Activated gamma-delta T cell treated with anti-CD3 and anti-CD28 coated beads, Interleukin-2, amount 50 U/mL, for 16 hours (primary cell): ENCODE data around the gene STX4.

ENCODE experiments used
- DNase-seq: peaks from one replicate; pipeline ENCODE4 v3.0.0-alpha.2; 2020; ENCODE audit warnings: low read depth

Gene STX4

DNA sequence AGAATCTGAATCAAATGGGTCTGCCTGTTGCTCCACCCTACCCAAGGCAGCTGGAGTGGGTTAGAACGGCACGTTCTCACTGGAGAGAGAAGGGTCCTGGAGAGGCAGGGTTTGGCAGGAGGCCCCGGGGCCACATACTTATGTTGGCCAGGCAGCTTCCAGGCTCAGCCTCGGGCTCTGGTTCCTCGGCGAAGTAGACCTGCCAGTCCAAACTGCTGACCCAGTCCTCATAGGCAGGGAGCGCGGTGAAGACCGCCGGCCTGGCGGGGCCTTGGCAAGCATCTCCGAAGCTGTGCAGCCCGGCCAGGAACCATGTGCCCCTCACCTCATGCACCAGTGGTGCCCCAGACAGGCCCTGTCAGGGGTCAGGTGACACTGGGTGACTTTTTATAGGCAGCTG lies 50.6 kb downstream of the STX4 start:
- DNase-seq: no peak

DNA sequence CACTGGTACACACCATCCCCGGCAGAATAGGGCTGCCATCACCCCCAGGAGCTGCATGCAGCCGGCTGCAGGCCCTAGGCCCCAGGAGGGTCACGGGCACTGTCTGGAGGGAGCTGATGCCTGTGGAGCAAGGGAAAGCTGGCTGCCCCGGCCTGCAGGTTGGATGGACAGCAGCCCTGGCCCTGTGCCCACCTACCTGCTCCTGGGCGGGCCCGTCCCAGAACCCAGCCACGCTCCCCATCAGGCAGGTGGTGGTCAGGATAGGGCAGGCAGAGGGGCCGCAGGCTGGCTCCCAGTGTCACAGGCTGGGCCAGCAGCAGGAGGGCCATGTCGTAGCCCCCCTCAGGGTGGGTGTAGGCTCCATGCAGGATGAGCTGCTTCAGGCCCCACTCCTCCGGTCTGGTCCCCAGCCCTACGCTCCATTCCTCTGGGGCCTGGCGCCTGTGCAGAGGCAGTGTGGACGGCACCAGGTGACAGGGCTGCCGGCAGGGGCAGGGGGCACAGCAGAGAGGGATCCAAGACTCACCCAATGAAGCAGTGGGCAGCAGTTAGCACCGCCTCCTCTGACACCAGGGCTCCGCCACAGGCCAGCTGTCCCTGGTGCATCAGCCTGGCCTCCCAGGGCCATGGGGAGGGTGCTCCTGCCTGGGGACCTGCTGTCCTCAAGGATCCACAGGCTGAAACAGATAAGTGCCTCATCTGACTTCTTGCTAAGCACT lies 51.4 kb downstream of the STX4 start:
- no peak for DNase-seq

DNA sequence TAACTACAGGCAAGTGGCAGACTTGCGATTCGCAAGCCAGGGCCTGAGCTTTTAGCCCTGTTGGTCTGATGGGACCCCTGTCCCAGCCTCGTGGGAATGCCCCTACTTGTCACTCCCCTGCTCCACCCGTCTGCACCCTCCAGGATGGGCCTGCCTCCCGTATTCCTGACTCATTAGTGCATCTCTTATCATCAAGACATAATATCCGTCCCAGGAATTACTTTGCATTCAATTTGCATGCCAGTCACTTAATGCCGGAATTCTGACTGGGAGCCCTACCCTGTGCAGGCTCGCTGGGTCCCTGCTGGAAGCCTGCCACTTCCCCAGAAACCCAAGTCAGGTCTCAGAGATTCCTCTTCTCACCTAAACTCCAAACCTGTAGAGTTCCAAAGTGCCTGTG lies 52.1 kb downstream of the STX4 start:
- no peak for DNase-seq

DNA sequence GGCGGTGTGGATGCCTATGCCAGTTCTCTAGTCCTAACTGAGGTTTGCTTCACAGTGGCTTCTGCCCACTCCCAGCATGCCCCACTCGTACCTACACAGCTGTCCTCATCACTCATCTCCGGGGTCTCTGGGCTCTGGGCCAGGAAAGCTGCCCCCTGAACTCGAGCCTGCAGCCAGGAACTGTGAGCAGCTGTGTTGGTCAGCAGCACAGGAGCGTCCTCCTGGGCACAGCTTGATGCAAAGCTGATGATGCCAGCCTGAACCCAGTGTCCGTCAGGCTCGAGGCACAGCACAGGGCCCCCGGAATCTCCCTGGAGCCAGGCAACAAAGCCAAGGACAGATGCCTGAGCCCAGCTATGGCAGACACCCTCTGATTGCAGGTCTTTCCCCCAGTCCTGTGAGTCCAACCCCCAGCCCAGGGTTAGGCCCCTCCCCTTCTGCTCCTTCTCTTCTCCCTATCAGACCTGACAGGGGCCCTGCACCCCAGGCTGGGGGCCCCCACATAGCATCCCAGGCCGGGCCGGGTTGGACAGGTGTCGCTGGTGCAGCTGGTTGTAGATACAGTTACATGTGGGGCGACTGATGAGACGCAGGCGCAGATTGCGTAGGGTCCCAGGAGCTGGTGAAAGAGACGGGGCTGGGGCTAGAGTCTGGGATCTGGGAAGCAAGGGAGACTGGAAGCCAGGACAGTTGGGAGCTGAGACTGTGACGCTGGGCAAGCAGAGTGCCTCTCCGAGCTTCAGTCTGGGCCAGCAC lies 52.7 kb downstream of the STX4 start:
- DNase-seq: no peak

DNA sequence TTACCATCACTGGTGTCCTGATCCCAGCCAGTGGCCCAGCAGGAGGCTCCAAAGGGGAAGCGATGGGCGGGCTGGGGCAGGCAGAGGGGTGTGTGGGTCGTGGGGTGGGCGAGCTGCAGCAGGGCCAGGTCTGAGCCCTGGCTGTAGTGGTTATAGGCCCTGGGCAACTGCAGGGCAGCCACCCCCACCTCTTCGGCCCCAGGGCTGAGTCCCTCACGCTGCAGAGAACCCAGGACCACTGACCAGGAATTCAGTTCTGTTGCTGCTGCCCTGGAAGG lies 53.2 kb downstream of the STX4 start:
- DNase-seq: no peak

DNA sequence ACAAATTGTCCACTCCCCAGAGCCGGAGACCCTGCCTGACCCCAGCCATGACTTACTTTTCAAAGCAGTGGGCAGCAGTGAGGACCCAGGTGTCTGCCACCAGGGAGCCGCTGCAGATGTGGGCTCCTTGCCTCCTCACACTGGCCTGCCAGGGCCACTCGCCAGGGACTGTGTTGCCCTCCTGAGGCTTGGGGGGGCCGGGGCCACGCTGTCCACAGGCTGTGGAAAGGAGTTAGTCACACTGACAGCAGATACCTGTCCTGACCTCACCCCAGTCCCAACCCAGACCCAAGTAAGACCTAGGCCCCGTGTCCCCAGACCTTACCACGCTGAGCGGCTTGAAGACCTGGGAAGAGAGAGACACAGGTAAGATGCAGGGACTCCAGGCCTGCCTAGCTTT lies 54.1 kb downstream of the STX4 start:
- DNase-seq: no peak

DNA sequence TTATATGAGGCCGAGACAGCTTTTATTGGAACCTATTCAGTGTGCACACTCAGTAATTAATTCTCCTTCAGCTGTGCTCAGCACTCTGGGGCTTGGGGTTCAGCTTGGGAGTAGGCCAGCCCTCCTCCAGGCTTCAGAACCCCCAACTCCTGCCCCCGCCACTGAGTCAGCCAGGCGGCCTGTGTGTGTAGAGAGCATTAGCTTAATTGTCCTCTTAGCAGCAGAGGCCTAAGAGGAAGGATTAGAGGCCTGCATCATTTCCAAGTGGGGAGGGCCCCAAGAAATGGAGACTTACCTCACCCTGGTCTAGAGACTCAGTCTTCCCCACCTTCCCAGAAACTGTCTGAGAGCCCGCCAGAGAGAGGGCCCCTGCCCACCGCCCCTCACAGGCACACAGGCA lies 54.6 kb downstream of the STX4 start:
- DNase-seq: no peak

DNA sequence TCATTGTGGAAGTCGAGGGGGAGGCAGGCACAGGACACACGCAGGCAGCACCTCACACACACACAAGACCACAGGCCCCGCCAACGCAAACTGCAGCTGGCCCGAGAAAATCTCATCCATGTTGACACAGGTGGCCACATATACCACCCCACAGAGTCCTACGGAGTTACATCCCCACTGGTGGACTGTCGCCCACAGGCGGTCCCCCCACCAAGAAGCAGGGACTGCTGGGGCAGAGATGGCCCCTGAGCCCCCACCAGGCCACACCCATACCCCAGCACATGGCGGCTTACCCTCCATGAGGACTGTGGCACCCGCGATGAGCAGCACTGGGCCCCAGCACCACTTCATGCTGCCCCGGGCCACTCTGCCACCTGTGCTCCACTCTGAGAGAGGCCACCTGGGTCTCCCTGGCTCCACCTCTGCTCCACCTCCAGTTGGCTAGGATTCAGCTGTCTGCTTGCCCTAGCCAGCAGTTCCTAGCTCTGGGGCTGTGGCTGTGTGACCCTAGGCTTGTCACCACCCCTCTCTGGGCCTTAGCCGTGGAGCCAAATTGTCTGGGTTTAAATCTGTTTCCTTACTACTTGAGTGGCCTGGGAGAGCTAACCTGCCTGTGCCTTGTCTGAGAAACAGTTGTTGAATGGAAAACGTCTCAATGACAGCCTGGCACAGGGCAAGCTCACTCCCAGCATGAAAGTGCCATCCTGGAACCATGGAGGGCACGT lies 55.3 kb downstream of the STX4 start, which contains the start of gene PRSS53:
Gene PRSS53 (minus strand): TSS at position 485 of the 725 bp plus-strand sequence. CDS start 134 bp downstream, at position 351.
- no peak for DNase-seq

DNA sequence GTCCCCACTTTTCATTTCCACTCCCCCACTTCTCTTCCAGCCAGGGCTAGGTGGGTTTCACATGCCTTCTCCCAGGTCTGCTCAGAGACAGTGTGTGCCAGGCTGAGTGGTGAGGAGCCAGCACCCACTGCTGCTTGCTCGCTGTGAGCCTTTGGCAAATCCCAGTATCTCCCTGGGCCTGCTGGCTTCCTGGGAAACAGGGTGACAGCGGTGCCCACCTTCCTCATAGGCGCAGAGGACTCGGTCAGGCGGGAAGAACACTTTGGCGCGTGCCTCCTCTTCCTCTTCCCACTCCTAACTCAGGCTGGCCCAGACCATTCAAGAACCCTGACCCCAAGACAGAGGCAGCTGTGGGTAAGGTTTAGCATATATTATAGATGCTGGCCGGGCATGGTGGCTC lies 55.8 kb downstream of the STX4 start:
- no peak for DNase-seq
